K562 (cell line): ENCODE data around the gene VWA1. TPM values are rescaled to one million over a fixed set of nuclear protein-coding genes. Genes with fewer than 3 reads are reported as not detected.

Experiments
- AFF1 ChIP-seq, 2 experiments: fragments of 450-650 bp; IDR thresholded peaks; 2 replicates each; pipeline ENCODE4 v1.6.1; 2018; ENCODE audit warnings: mild to moderate bottlenecking in 2 of 2, low read depth in 1 of 2; ENCODE audit not compliant: partially characterized antibody in 2 of 2
- ARID1B ChIP-seq: fragments of 450-650 bp; IDR thresholded peaks from 2 replicates; pipeline ENCODE4 v1.6.1; 2016; ENCODE audit warnings: antibody characterized with exemption, mild to moderate bottlenecking, inconsistent platforms
- BRF1 ChIP-seq: IDR thresholded peaks from 3 replicates; pipeline ENCODE4 v1.6.1; 2011; ENCODE audit warnings: borderline replicate concordance, mild to moderate bottlenecking; ENCODE audit not compliant: insufficient read length; ENCODE audit errors: extremely low read depth
- CCAR2 ChIP-seq: fragments of 200-400 bp; formaldehyde crosslinking; IDR thresholded peaks from 2 replicates; pipeline ENCODE4 v1.6.1; 2017; ENCODE audit warnings: mild to moderate bottlenecking, low read depth, low read length
- HMG20B ChIP-seq: fragments of 250-450 bp; sonication (Bioruptor Pico); IDR thresholded peaks from 2 replicates; pipeline ENCODE4 v1.5.0; 2021; ENCODE audit warnings: mild to moderate bottlenecking
- ILK ChIP-seq: fragments of 450-650 bp; IDR thresholded peaks from 2 replicates; pipeline ENCODE4 v1.6.1; 2016; ENCODE audit warnings: missing genetic modification characterization, low read depth, mild to moderate bottlenecking, missing compliant biosample characterization, moderate library complexity, borderline replicate concordance
- JUN ChIP-seq, 2 experiments: sonication (generic) in 1 of 2; formaldehyde crosslinking in 1 of 2; IDR thresholded peaks; 2 replicates each; pipeline versions ENCODE4 v1.6.1 to v1.8.0; 2012 to 2022; ENCODE audit warnings: borderline replicate concordance in 2 of 2, mild to moderate bottlenecking in 2 of 2, improper control_type of control experiment in 1 of 2, low read depth in 1 of 2, low read length in 1 of 2, missing genetic modification reagents in 1 of 2
- KAT7 ChIP-seq: sonication (generic); formaldehyde crosslinking; IDR thresholded peaks from 2 replicates; pipeline ENCODE4 v1.8.0; 2022; ENCODE audit warnings: missing genetic modification reagents, mild to moderate bottlenecking, borderline replicate concordance
- MXD1 ChIP-seq: fragments of 250-450 bp; sonication (Bioruptor Pico); IDR thresholded peaks from 2 replicates; pipeline ENCODE4 v1.8.0; 2021; ENCODE audit warnings: borderline replicate concordance, mild to moderate bottlenecking, moderate library complexity; ENCODE audit not compliant: poor library complexity, severe bottlenecking
- NR4A1 ChIP-seq, 2 experiments: fragments of 250-450 bp in 1 of 2; fragments of 450-650 bp in 1 of 2; sonication (Bioruptor Pico) in 1 of 2; IDR thresholded peaks; 2 replicates each; pipeline versions ENCODE4 v1.4.0 to v1.6.1; 2016 to 2020; ENCODE audit warnings: mild to moderate bottlenecking in 2 of 2, missing compliant biosample characterization in 1 of 2, missing genetic modification characterization in 1 of 2, moderate library complexity in 1 of 2
- POLR2B ChIP-seq: fragments of 450-650 bp; IDR thresholded peaks from 2 replicates; pipeline ENCODE4 v1.6.1; 2018; ENCODE audit warnings: low read depth; ENCODE audit not compliant: partially characterized antibody
- RERE ChIP-seq: sonication (generic); formaldehyde crosslinking; IDR thresholded peaks from 2 replicates; pipeline ENCODE4 v1.8.0; 2023; ENCODE audit warnings: missing genetic modification reagents, mild to moderate bottlenecking, borderline replicate concordance
- SETDB1 ChIP-seq: IDR thresholded peaks from one replicate; pipeline ENCODE4 v1.6.1; 2012; ENCODE audit warnings: low read length, control low read depth, inconsistent platforms
- TEAD4 ChIP-seq, 2 experiments: sonication (generic) in 1 of 2; formaldehyde crosslinking in 1 of 2; IDR thresholded peaks; 2 replicates each; pipeline versions ENCODE4 v1.6.1 to v1.8.0; 2012 to 2022; ENCODE audit warnings: borderline replicate concordance in 1 of 2, inconsistent platforms in 1 of 2, low read length in 1 of 2, mild to moderate bottlenecking in 1 of 2, missing genetic modification reagents in 1 of 2
- polyA plus RNA-seq, 8 experiments: library from polyadenylated mRNA; depleted of rRNA in 4 of 8; stranded (reverse) in 5 of 8; unstranded in 3 of 8; fragments of >200 nt; fragmentation: Nextera tagmentation in 2 of 8; fragmentation: Illumina TruSeq in 1 of 8; extraction: Ambion mirVana in 2 of 8; extraction: Trizol in 1 of 8; gene quantifications; 2 replicates each; pipeline versions ENCODE4 v1.2.1 to v1.2.3, GENCODE V29; 2011 to 2014; ENCODE audit warnings: inconsistent platforms in 1 of 8, missing spikeins in 1 of 8
- total RNA-seq, 7 experiments: library from RNA; depleted of rRNA in 6 of 7; stranded (reverse); fragments of >200 nt in 6 of 7; fragmentation: Illumina TruSeq in 2 of 7; extraction: Trizol in 2 of 7; gene quantifications; 2 replicates each; pipeline versions ENCODE4 v1.2.1 to v1.2.3, GENCODE V29; 2011 to 2021; ENCODE audit warnings: low replicate concordance in 1 of 7

VWA1 gene
- total and polyA plus RNA-seq, 9 of the 15 experiments (the other 6 are each of a cell fraction or from before 2014, with no cell fraction given), result 0.01 to 6.4 (median 0.85) TPM

- no peak for TF ChIP-seq RERE (CRISPR knock-in tag)
- peak; percentile 27; the same call in 1 of the 2 replicates for TF ChIP-seq TEAD4 (IDR thresholded peaks at IDR 0.05; ENCODE audit: low read length)
- no peak for TF ChIP-seq TEAD4 (CRISPR knock-in tag; IDR thresholded peaks at IDR 0.05; ENCODE audit: borderline replicate concordance)
- TF ChIP-seq ARID1B, result 0 out of 2 replicates have a peak, but pooled peaks have one; percentile 6
- TF ChIP-seq BRF1, result no peak
- TF ChIP-seq MXD1 (CRISPR knock-in tag), result no peak
- no peak for TF ChIP-seq ILK (tag)
- peak; percentile 63; the same call in 1 of the 2 replicates for TF ChIP-seq JUN (IDR thresholded peaks at IDR 0.05; ENCODE audit: borderline replicate concordance, low read depth, low read length)
- TF ChIP-seq JUN (CRISPR knock-in tag; IDR thresholded peaks at IDR 0.05; ENCODE audit: borderline replicate concordance), result peak; percentile 91; the same call in 1 of the 2 replicates
- peak; percentile 26; the same call in 1 of the 2 replicates for TF ChIP-seq NR4A1 (CRISPR knock-in tag; IDR thresholded peaks at IDR 0.05)
- TF ChIP-seq NR4A1 (tag; IDR thresholded peaks at IDR 0.05), result peak; percentile 36; the same call in 1 of the 2 replicates
- peak; percentile 94 for TF ChIP-seq POLR2B
- TF ChIP-seq CCAR2, result no peak
- peak in 1 of 2 experiments; percentile 68 for TF ChIP-seq AFF1 (IDR thresholded peaks at IDR 0.05; ENCODE audit: low read depth in 1 of 2, partially characterized antibody in 2 of 2)
- TF ChIP-seq SETDB1, result no peak
- peak; percentile 93; the same call in 1 of the 2 replicates for TF ChIP-seq KAT7 (CRISPR knock-in tag)
- TF ChIP-seq HMG20B (CRISPR knock-in tag), result no peak
Measured at GRCh38 chr1:1406821-1407635, 28.5 kb upstream of the VWA1 start, which contains the start of gene MRPL20 (continued).
